ENCODE results near the gene CYP19A1. TPM values are rescaled to one million over a fixed set of nuclear protein-coding genes. Genes with fewer than 3 reads are reported as not detected.

CYP19A1 gene
- total RNA-seq, 4 donors from 2014 or later = 0.38 TPM; not detected in 3

- no peaks in the 10 kb centered on the region for H3K36me3 ChIP-seq
- 66 to 69% methylated on average over 13 of the region's 14 CpGs for WGBS, 2 donors
- H3K9me3 ChIP-seq = no peaks in the 10 kb centered on the region
- intact Hi-C loops (cut with DNase I) = no loop called here
- H3K27ac ChIP-seq = no peak overlapping the region
- no peaks in the 10 kb centered on the region for H3K4me1 ChIP-seq
- DNase-seq = no peak
- H3K4me3 ChIP-seq = no peak overlapping the region
- TF ChIP-seq POLR2A (IDR thresholded peaks at IDR 0.05) = no peak
- TF ChIP-seq CTCF (IDR thresholded peaks at IDR 0.05) = no peak
- H3K27me3 ChIP-seq = peaks cover 0 to 66% (median 0%) of the 10 kb centered on the region in 4 donors
Observed at GRCh38 chr15:51234176-51234927, 104.0 kb downstream of the CYP19A1 start.

- TF ChIP-seq POLR2A (IDR thresholded peaks at IDR 0.05) = no peak
- TF ChIP-seq CTCF (IDR thresholded peaks at IDR 0.05) = no peak
- Histone ChIP-seq H3K27ac (no peak overlapping the region), H3K4me3 (no peak overlapping the region), H3K36me3 (no peaks in the 10 kb centered on the region), H3K9me3 (no peaks in the 10 kb centered on the region), H3K27me3 (peaks cover 0 to 53% (median 0%) of the 10 kb centered on the region in 4 donors), H3K4me1 (peaks cover 4 to 8% (median 5%) of the 10 kb centered on the region in 3 donors)
- DNase-seq = no peak
- 71 to 79% methylated on average over 3 of the region's 3 CpGs for WGBS, 2 donors
- intact Hi-C loops (cut with DNase I) = no loop called here
Observed at GRCh38 chr15:51232581-51232980, 105.8 kb downstream of the CYP19A1 start.

DNA sequence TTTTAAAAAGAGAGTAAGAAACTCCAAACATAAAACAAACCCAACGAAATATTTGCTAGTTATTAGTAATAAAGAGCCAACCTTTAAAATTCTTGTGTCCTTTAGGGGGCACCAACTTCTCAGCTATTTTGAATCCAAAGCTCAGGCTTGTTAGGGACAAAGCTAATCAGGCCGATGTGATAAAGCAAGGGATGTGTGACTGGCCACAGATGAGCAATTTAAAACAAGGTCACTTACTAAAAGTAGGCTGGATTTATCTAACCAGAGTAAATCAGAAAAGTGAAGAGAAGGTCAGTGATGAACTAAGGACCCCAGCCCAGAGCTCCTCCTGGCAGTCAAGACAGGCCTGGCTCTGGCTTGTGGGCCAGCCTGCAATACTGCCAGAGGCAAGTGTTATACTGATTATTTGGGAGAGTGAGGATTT, 108.5 kb downstream of the CYP19A1 start:
- intact Hi-C loops (cut with DNase I) = no loop called here
- WGBS, 2 donors = 29 to 36% methylated on average over 2 of the region's 2 CpGs
- no peak overlapping the region for H3K4me3 ChIP-seq

GRCh38 chr15:51227940-51228732, 110.3 kb downstream of the CYP19A1 start:
- intact Hi-C loops (cut with DNase I) = no loop called here
- TF ChIP-seq POLR2A (IDR thresholded peaks at IDR 0.05) (no peak), CTCF (IDR thresholded peaks at IDR 0.05) (no peak)
- Histone ChIP-seq H3K27me3 (peaks cover 0 to 22% (median 0%) of the 10 kb centered on the region in 4 donors), H3K4me1 (peaks cover 4 to 8% (median 5%) of the 10 kb centered on the region in 3 donors), H3K27ac (no peak overlapping the region), H3K36me3 (no peaks in the 10 kb centered on the region), H3K4me3 (no peak overlapping the region), H3K9me3 (no peaks in the 10 kb centered on the region)
- 17 to 35% methylated on average over 3 of the region's 3 CpGs for WGBS, 2 donors
- DNase-seq = no peak

More for the DNA sequence above, 108.5 kb downstream of the CYP19A1 start:
- Histone ChIP-seq H3K27ac (no peak overlapping the region), H3K4me1 (peaks cover 4 to 8% (median 5%) of the 10 kb centered on the region in 3 donors), H3K27me3 (peaks cover 0 to 35% (median 0%) of the 10 kb centered on the region in 4 donors), H3K9me3 (no peaks in the 10 kb centered on the region), H3K36me3 (no peaks in the 10 kb centered on the region)
- DNase-seq = no peak
- TF ChIP-seq CTCF (IDR thresholded peaks at IDR 0.05) (peak in 2 of 6 experiments; percentile 9 to 16), POLR2A (IDR thresholded peaks at IDR 0.05) (no peak)

Measured in esophagus squamous epithelium (tissue), 5 donors.